ENCODE results near the gene PAQR9.
"Not testable (repeated sequence)": the region's sequence is repeated elsewhere in the genome, so short reads cannot be mapped to it uniquely, and the experiment has no call there.

DNA sequence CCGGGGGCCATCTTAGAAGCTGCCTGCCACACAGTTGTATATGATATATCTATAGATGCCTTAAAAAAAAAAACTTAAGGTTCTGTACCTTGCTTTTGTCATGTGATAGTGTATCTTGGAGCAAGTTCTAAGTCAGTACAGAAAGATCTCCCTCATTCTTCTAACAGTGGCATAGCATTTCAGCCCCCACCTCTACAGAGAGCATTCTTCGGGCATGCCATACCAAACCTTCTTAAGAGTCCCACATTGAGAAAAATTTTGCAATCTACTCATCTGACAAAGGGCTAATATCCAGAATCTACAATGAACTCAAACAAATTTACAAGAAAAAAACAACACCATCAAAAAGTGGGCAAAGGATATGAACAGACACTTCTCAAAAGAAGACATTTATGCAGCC lies 24.7 kb upstream of the PAQR9 start:
- TF ChIP-seq CTCF (IDR thresholded peaks at IDR 0.05); ZFP36 (IDR thresholded peaks at IDR 0.05; ENCODE audit: borderline replicate concordance, partially characterized antibody); MAX (IDR thresholded peaks at IDR 0.05): not testable (repeated sequence)
- TF ChIP-seq, protein P1, sequence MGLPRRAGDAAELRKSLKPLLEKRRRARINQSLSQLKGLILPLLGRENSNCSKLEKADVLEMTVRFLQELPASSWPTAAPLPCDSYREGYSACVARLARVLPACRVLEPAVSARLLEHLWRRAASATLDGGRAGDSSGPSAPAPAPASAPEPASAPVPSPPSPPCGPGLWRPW (IDR thresholded peaks at IDR 0.05), result not testable (repeated sequence)
